Renal cortical epithelial cell (primary cell): ENCODE results near the gene DLEC1. TPM values are rescaled to one million over a fixed set of nuclear protein-coding genes. Genes with fewer than 3 reads are reported as not detected.

Experiments used
- DNase-seq: peaks from one replicate; pipeline ENCODE4 v3.0.0-alpha.2; 2011; ENCODE audit warnings: low read depth
- total RNA-seq: library from RNA; depleted of rRNA; stranded (reverse); fragments of >200 nt; gene quantifications from 2 replicates; pipeline ENCODE4 v1.2.3, GENCODE V29; 2014

The DLEC1 gene
- total RNA-seq, 1 donor from 2014 or later = 0.20 TPM

- no peak for DNase-seq
Observed at GRCh38 chr3:38108649-38109579, 69.9 kb downstream of the DLEC1 start.

- DNase-seq = no peak
Observed at GRCh38 chr3:38109580-38110313, 70.7 kb downstream of the DLEC1 start.

DNA sequence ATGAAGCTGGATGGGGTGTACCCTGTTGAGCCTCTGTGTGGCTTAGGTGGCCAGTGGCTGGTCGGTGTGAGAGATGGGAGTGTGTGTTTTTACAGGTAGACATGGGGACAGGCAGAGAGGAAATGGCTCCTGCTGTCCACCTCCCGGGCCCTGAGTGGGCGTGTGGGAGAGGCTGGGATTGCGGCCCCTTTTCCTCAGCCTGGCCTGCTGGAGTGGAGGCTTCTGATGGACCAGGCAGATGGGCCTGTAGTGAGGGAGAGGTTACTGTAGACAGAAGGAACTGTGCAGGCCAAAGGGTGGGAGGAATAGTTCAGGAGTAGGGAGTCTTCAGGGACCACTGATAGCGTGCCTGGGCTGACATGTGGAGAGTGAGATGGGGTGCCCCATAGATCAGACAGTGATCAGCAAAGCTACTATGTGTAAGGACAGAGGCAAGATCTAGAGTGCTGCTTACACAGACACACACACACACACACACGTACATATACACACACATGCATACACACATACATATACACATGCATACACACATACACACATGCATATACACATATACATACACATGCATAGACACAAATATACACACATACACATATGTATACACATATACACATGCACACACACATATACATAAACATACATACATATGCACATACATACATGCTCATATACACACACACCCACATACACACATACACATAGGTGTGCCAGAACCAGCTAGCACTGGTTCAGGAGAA is 71.5 kb downstream of the DLEC1 start:
- DNase-seq = no peak

DNA sequence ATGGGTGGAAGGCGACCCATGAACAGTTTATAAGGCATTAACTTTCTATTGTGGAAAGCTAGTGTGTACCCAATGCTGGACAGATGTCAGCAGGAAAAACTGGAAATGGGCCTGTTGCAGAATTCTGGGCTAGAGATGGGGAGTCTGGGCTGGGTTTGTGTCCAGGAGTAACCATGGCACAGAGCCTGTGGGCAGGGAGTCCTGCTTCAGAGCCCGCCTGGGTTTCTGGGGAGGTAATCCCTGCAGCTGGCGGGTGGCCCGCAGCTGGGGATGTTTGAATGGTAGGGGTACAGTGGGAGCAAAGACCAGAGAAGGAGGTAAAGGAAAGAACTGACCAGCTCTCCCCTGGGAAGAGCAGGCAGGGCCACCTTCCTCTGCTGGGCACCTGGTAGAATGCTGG is 72.2 kb downstream of the DLEC1 start:
- no peak for DNase-seq

DNA sequence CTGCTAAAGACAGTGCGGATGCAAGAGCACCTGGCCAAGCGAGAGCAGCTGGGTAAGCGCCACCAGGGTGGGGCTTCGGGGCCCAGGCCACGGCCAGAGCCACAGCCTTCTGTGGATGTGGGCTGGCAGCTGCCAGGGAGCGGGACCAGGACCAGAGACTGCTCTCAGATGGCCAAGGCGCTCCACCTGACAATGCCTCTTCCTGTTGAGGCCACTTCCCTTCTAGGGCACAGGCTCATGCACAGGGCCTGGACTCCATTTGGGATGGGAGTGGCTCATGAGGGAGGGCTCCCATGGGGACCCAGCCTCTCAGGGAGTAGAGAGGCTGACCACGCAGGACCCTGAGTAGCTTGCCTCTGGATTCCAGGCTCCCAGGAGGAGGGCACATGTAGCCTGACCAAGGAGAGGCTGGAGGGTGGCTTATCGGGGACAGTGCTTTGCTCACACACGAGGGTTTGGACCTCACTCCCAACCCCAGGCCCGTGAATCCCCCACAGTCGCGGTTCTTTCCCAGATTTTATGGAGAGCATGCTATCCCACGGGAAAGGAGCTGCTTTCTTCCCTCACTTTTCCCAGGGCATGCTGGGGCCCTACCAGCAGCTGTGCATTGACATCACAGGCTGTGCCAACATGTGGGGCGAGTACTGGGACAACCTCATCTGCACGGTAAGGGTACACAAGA is 72.8 kb downstream of the DLEC1 start:
- DNase-seq = no peak

DNA sequence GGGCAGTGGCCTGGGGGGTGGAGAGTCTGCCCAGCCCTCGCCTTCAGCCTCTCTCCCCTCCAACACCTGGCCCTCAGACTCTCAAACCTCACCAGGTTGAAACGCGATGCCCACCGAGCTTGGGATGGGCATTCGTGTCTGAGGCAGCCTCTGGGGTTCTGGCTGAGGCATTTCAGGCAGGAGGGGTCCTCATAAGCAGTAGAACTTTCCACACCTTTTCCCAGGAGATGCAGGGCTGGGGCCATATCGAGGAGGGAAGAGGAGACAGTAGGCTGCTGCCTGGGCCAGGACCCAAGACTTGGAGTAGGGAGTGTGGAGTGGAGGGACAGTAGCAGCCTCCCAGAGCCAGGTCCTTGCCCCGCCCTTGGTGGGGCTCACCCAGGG is 73.4 kb downstream of the DLEC1 start:
- DNase-seq = no peak

DNA sequence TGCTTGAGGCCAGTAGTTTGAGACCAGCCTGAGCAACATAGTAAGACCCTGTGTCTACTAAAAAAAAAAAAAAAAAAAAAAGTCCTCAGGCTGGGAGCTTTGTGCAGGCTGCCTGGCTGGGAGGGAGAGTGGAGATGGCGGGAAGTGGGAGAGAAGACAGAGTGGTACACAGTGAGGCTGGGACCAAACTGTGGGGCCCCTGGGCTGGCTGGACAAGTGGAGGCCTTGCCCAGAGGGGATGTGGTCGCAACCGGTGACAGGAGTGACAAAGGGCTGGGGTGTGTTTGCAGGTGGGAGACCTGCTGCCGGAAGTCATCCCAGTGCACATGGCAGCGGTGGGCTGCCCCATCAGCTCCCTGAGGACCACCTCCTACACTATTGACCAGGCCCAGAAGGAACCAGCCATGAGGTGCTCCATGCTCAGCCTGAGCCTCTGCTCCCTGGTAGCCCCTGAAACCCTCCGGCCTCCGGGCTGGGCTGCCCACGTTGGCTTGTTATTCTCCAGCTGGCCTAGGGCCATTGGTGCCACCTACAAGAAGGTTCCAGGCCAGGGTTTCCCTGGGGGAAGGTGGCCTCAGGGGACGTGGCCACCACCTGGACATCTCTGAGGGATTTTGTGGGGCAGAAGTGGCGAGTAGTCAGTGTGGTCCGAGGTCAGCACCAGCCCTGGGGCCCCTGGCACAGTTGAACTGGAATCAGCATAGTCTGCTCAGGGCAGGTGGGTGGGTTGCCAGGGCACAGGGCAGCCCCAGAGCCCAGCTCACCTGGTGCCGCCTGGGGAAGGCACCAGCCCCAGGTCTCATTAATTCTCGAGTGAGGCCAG is 75.3 kb downstream of the DLEC1 start:
- DNase-seq = no peak

- peak; percentile 48 for DNase-seq
Observed at GRCh38 chr3:38114875-38115644, 76.1 kb downstream of the DLEC1 start.

DNA sequence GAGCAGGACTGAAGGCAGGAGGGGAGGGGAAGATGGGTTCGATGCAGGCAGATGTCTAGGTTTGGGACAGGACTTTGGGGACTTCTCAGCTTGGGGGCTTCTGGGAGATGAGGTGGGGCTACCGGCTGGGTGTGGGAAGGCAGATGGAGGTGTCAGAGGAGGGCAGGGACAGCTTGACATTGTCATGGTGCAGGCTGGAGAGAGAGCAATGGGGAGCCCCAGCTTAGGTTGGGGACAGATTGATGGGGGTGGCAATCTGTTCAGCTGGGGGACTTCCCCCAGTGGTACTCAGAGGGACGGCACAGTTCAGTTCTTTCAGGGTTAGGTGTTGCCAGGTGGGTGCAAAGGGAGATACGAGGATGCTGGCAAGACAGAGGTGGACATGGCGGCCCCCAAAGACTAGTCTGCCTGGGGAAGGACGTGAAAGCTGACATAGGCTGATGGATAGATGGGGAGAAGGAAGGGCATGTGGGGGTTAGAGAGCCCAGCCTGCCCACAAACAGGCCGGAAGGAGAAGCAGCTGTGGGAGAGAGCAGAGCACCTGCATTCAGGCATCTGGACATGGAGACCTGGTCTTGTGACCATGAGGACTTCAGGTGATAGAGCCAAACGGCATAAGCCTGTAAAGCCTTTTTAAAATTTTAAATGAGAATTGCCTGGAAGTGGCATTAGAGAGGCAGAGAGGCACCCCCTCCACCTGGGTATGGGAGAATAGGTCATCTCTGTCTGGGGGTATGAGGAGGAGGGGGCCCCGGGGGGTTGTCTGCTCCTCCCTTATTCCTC is 76.8 kb downstream of the DLEC1 start:
- no peak for DNase-seq

GRCh38 chr3:38116471-38117162 is 77.6 kb downstream of the DLEC1 start:
- no peak for DNase-seq

- DNase-seq = peak; percentile 36
Observed at GRCh38 chr3:38117163-38117716, 78.2 kb downstream of the DLEC1 start.

DNA sequence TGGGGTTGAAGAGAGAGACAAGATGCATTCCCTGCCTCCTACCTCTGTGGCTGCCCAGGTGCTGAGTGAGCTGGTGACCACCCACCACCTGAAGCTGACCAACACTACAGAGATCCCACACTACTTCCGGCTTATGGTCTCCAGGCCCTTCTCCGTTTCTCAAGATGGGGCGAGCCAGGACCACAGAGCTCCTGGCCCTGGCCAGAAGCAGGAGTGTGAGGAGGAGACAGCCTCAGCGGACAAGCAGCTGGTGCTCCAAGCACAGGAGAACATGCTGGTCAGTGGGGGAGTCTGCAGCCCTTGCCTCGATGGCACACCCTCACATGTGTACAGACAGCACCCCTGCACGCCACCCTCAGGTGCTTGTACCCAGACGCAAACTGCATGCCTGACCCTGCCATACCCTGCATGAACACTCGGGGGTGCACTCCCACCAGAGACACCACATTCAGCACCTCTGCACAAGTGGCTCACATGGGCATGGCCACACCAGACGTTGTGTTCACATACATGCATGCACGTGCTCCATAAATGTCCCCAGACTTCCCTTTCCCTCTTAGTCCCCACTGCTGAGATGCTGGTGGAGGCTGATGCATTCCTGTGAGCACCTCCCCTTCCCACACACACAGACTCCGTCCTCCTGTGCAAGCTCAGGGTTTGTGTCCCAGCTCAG is 78.9 kb downstream of the DLEC1 start:
- peak; percentile 40 for DNase-seq

DNA sequence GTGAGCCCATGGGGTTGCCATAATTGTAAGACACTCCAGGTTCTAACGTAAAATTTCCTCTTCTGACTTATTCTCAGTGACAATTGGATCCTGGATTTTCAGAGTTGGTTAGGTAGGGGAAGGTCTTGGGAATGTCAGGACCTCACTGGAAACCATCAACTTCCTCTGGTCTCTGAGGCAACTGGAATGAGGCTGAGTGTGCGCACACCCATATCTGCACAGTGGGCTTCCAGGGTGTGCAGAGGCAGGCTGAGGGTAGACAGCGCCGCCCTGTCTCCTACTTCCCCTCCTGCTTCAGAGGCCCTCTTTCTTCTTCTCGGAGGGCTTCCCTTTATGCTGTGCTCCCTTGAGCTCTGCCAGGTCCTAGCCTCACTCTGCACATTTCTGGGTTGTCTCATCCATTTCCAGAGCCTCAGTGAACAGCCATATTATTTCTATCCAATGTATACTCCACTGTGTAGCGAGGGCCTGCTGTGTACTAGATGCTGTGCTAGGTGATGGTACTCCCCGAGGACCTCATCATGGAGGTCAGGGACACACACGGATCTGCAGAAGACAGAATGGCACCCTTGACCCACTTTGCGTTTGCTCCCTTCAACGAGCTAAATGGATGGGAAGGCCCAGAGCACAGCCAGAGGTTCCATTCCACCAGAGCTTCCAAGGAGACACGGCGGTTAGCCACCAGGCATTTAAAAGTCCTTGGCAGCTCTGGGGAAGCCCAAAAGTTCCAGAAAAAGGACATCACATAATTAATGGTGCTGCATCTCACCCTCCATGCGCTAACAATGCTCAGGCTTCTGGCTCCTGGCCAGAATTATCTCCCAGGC is 79.6 kb downstream of the DLEC1 start:
- no peak for DNase-seq

- no peak for DNase-seq
Observed at GRCh38 chr3:38119248-38119544, 80.2 kb downstream of the DLEC1 start.

DNA sequence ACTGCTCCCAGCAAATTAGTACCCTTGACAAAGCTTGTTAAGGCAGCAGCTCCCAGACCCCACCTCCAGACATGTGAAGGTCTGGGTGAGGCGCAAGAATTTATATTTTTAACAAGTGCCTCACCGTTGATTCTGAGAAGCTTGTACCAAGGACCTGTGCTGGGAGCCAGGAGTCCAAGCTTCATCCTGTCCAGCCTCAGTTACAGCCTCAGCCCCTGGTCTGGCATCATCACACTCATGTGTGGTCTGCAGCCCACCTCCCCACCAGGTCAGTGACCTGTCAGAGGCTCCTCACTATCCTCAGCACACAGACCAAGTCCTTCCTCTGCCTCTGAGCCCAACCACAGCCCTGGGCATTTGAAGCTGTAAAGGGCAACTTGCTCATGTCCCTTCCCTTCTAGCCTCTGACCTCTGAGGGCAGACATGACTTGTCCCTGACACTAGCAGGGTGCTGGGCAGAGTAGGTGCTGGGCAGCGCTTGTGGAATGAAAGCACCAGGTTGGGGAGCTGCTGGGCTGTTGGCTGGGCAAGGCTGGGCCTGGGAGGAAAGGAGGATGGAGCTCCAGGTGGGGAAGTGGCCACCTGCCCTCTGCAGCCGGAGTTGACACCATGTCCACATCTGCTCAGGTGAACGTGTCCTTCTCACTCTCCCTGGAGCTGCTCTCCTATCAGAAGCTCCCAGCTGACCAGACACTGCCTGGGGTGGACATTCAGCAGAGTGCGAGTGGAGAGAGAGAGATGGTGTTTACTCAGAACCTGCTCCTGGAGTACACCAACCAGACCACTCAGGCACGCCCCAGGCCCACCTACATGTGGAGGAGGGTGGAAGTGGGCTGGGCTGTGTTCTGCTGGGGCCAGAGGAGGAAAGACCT is 81.0 kb downstream of the DLEC1 start:
- no peak for DNase-seq
